HG03159 (cell line): ENCODE results near the gene DGKE.

ENCODE experiments used
- ATAC-seq: cut with Tn5 transposase; IDR thresholded peaks from one replicate; pipeline ENCODE4 v1.9.1; 2021; ENCODE audit warnings: mild to moderate bottlenecking, moderate library complexity; ENCODE audit not compliant: unreplicated experiment

Gene DGKE

DNA sequence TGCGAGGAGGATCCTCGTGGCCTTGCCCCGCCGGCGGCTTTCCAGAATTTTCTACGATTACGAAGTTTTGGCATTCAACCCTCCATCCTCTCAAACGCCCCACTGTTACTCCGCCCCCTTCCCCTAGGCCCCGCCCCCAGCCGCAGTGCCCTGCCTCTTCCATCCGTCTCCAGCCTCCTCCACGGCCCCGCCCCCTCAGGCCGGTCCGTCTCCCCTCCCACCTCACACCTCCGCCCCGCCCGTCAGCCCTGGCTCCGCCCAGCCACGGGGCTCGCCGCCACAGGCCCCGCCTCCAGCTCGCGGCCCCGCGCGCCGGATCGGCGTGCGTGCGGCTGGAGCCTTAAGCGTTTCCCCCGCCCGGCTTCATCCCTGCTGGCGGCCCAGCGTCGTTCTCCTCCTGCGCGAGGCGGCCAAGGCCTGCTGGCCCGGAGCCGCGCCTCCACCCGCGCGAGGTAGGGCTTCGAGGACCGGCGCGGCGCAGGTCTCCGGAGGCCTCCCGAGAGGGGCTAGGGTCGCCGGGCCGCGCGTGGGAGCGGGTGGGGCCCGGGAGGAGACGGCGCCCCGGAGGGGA is at the start of gene DGKE, which contains the start of gene C17orf67:
TSS of gene DGKE (plus strand) at position 343 of the 571 bp plus-strand sequence. CDS start 645 bp downstream, outside the sequence.
TSS of gene C17orf67 (minus strand) at position 112 of the 571 bp plus-strand sequence. CDS start 18,110 bp downstream, outside the sequence.
- ATAC-seq = peak; percentile 77

DNA sequence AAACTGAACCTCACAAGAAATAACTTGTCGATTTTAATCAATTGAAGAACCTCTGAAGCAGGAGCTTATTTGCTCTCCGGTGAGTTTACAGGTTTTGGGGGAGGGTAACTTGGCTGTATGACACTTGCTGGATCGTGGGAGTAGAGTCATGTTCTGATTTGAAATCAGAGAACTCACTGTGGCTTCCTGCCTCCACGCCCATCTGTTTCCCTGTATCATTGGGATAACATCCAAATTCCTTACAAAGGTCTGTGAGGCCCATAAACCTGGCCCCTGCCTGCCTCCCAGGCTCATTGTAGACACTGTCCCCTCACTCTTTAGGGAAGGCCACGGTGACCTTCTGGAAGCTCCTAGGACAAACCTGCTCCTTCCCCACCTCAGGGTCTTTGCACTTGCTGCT is 48.5 kb upstream of the DGKE start:
- ATAC-seq = no peak

DNA sequence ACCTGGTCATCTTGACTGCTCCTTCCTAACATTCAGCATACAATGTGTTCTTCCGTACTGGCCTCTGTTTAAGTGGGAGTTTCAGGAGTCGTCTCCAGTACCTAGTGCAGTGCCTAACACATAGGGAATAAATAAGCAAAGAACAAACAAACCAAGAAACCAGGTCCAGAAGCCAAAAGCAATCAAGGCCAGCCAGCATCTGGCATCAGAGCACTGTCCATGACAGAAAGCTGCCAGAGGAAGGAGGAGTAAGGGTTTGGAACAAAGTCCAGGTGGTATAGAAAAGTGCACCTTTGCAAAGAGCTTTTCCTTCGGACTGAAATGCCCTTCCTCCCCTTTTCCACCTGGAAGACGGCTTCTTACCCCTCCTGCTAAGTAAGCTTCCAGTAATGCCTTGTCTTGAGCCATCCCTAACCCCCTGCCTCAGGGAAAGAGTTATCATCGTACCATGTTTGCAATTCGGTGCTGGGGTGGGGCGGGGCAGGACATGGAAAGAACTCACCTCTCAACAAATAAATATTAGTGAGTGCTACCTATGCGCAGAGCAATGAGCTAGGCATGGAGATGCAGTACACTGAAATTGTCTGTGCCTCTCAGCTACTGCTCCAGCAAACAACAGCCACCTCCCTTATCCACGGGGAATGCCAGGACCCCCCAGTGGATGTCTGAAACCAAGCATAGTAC is 47.8 kb upstream of the DGKE start:
- no peak for ATAC-seq

DNA sequence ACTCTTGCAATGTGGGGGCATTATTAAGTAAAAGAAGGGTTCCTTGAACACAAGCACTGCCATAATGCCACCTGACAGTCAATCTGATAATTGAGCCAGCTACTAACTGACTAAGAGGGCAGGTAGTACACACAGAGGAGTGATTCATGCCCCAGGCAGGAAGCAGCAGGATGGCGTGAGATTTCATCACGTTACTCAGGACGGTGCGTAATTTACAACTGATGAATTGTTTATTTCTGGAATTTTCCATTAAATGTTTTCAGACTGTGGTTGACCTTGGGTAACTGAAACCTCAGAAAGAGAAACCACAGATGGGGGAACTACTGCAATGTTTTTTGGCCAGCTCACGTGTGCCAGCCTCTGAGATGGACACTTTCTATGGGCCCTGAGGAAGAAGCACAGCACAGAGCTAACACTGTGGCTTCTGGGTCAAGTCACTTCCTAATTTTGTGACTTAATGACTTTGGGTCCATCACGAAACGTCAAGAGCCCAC is 46.9 kb upstream of the DGKE start:
- ATAC-seq = peak; percentile 73

DNA sequence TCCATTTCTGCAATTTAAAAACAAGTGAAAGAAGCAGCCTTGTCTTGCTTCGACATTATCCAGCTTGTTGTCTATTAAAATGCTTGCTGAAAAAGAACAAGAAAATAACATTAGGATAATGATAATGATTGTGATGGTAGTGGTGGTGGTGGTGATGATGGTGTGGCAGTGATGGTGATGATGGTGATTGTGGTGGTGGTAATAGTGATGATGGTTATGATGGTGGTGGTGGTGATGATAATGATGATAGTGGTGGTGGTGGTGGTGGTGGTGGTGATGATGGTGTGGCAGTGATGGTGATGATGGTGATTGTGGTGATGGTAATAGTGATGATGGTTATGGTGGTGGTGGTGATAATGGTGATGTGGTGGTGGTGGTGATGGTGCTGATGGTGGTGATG is 41.7 kb upstream of the DGKE start:
- ATAC-seq = no peak

DNA sequence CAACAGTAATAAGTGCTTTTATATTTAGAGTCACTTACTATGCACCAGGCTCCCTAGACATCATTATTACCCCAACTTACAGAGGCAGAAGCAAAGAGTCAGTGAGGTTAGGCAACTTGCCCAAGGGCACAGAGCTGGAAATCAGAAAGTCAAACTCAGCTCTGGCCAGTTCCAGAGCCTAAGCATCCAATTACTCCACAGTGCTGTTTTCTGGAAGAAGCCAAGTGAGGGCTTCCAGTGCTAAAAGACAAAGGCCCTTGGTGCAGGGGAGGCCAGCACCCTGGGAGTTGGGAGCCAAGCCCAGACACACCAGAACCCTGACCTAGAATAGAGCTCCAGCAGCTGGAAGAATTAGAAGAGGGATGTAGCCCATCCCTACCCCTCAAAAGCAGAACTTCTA is 40.4 kb upstream of the DGKE start:
- no peak for ATAC-seq

DNA sequence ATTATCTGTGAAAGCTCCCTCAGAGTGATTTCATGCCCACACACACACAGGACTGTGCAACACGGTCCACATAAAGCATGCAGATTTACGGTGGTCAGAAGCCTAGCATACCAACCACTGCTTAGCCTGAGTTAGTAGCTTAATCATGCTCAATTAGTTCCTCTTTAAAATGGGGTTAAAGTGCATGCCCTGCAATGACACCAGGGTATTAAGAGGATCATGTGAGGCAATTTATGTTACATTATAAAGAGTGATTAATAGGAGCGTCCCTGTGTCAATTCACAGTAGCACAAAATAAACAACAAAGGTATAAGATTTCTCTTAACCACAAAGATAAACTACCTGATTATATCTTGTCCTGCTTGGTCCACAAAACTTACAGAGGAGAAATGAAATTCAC is 40.0 kb upstream of the DGKE start:
- no peak for ATAC-seq

DNA sequence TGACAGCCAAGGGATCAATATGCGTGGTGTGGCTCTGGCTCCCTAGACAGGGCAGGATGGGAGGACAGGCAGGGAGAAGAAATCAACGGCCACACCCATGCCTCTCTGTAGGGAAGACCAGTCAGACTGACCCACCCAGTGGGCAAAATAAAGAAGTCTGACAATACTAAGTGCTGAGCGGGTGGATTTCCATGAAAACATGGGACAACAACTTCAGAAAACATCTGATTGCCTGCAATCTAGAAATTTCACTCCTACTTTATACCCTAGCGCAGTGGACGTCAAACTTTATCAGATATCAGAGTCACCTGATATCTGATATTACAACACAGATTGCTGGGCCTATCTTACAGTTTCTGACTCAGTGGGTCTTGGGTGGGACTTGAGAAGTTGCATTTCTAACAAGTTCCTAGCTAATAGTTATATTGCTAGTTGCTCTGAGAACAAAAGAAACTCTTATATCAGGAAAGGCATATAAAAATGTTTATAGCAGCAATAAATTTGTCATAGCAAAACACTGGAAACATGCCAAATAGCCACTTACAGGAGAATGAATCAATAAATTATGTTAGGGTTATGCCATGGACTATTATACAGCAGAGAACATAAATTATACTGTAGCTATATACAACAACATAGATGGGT is 38.6 kb upstream of the DGKE start:
- ATAC-seq = no peak

DNA sequence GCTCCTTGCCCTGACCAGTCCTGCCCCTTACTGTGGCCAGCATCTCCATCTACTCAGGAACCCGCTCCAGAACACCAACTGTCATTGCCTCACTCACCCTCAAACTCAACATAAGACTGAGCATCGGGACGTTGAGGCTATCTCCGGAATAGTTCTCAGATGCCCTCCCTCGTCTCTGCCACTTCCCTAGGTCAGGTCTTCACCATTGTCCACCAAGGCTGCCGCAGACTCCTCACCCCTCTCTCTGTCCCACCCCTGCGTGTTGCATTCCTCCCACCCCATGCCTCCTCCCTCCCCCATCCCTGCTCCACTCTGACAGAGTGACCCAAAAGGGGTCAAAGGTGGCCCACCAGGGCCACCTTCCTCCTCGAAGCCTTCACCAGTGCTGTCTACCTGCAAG is 37.4 kb upstream of the DGKE start:
- ATAC-seq = no peak

DNA sequence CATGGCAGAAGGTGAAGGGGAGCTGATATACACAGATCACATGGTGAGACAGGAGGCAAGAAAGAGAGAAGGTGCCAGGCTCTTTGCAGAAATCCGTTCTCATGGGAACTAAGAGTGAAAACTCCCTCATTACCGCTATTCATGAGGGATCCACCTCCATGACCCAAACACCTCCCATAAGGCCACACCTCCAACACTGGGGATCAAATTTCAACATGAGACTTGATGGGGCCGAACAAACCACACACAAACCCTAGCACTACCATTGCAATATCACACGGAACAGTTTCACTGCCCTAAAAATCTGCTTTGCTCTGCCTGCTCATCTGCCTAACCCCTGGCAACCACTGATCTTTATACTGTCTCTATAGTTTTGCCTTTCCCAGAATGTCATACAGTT is 35.0 kb upstream of the DGKE start:
- no peak for ATAC-seq

DNA sequence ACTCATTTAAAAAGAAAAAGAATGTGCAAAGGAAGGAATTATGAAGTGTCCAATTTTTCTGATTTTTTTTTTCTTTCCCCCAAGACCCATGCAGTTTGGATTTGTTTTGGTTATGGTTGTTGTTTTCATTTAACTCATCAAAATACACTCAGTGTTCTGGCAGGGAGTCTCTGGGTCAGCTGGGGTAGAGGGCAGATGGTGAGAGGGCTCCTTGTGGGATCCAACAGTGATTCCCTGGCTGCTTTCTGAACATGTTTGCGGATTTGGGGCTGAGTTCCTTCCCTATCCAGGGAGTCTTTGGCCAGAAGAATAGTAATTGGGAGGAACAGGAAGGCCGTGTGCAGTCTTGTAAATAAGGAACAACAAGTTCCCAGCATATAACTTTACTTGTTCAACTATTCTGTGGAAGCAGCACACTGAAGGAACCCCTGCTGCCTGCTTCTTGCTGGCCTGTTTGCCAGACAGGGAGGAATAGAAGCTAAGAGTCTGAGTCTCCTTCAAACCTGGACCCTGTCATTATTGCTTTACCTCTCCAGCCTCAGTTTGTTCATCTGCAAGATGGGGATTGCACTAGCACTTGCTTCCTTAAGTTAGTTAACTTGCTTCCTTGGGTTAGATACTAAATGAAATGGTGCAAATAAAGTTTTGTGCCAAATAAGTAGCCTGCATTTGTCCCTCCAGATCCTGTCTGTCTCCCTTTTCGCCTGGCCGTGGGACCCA is 32.3 kb upstream of the DGKE start:
- ATAC-seq = no peak

DNA sequence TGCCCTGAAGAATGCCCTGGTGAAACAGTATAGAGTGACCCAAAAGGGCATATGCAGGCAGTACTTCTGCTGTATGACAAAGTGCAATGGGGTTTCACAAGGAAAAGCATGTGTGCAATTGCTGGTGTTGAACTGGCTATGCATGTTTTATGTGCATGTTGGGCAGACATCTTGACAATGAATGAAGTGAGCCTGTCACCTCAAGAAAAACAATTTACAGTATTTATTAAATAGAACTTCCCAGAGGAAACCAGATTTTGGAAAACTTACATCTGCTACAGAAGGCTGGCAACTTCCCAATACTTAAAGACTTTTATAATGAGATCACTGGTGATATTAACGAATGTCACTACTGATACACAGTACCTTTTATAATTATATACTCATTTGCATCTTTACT is 30.9 kb upstream of the DGKE start:
- ATAC-seq = no peak

DNA sequence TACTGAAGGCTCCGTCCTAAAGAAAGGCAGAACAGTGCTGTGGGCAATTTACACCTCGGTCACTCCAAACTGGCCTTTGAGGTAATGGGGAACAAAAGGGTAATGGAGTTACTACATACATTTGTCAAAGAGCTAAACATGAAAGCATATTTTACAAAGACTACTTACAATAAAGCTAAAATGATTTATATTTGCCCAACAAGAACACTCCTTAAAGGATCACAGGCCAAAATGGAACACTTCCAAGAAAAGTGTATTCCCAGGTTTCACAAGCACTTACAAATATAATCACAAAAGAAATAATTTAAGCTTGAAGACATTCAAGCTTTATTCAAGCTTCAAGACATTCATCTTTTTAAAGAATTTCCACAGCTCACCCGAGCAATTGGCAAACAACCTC is 29.5 kb upstream of the DGKE start:
- ATAC-seq = no peak

DNA sequence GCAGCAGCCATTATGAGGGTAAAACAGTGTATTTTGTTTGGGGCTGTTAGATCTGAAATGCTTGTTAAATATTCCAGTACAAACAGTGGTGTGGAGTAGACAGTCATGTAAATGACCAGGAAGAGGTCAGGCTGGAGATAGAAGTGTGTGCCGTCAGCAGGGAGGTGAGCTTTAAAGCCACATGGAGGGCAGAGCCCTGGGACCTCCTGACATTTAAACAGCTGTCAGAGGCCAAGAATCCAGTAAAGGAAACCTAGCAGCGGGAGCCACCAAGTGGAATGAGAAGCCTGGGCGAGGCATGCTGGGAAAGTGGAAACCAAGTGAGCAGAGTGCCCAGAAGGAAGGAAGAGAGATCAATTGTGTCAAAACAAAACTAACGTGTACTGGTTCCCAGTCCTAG is 27.0 kb upstream of the DGKE start:
- no peak for ATAC-seq

DNA sequence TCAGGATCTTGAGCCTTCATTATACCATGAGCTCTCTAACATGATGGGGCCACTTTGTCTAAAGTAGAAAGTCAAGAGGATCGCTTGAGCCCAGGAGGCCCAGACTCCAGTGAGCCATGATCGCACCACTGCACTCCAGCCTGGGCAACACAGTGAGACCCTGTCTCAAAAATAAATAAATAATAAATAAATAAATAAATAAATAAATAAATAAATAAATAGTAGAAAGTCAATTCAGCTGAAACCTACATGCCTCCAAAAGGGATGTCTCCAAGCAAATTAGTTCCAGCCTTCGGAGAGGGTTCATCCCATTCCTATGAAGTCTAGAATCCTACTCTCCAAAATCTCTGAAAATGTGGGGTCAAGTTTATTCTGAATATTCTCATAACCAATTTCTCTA is 26.2 kb upstream of the DGKE start:
- ATAC-seq = no peak

DNA sequence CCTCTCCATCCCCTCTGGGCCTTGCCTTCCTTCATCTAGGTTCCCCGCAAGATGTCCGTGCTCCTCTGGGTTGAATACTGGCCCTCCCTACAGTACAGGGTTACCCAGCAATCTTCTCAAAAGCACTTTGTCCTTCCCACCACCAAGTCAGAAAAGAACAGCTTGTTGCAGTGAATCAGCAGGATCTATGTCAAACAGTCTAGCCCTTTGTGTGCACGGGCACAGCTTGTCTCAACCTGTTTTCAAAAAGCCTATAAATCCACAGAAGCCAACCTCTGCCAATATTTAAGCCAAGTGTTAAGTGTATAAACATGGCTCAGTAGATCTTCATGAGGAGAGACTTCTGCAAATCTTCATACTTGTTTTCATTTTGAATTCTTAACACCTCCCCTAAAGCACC is 25.4 kb upstream of the DGKE start:
- ATAC-seq = no peak

DNA sequence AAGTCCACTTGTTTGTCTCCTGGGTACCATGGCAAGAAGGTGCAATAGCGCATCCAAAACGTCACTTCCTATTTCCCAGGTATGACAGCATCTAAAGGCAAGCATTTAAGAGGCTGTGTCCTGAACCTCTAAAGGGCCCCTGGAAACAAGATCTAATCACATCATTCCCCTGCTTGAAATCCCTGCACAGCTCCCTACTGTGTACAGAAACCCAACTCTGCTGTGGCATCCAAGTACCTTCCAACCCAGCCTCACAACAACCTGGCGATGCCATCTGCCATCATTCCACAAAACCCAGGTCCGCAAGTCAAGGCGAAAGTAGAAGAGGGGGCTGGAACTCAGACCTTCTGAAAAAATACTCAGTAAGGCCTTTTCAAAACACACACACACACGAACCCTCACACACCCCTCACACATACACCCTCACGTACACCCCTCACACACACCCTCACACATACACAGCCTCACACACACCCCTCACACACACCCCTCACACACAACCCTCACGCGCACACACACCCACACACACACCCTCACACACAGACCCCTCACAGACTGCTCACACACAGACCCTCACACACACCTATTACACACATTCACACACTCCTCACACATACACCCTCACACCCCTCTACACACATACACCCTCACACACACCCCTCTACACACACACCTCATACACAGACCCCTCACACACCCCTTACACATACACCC is 24.7 kb upstream of the DGKE start:
- ATAC-seq = no peak

DNA sequence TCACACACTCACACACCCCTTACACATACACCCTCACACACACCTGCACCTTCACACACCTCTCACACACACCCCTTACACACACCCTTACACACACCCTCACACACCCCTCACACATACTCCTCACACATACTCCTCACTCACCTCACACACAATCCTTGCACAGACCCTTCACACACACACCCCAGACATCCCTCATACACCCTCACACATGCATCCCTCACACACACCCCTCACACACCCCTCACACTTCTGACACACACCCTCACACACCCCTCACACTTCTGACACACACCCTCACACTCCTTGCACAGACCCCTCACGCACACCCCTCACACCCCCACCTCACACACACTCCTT is 24.2 kb upstream of the DGKE start:
- no peak for ATAC-seq

DNA sequence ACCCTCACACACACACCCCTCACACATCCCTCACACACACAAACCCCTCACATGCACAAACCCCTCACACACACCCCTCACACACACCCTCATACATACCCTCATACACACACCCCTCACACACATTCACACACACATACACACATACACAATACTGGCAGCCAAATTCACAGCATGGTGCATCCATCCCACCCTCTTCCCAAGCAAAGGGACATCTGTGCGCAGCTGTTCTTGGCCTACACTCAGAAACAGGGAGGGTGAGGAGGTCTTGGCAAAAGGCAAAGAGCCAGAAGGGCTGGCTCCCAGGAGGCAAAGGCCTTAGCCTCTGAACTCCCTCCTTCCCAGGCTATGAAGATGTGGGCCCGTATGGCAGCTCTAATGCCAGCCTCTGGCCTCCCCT is 23.6 kb upstream of the DGKE start:
- ATAC-seq = no peak

DNA sequence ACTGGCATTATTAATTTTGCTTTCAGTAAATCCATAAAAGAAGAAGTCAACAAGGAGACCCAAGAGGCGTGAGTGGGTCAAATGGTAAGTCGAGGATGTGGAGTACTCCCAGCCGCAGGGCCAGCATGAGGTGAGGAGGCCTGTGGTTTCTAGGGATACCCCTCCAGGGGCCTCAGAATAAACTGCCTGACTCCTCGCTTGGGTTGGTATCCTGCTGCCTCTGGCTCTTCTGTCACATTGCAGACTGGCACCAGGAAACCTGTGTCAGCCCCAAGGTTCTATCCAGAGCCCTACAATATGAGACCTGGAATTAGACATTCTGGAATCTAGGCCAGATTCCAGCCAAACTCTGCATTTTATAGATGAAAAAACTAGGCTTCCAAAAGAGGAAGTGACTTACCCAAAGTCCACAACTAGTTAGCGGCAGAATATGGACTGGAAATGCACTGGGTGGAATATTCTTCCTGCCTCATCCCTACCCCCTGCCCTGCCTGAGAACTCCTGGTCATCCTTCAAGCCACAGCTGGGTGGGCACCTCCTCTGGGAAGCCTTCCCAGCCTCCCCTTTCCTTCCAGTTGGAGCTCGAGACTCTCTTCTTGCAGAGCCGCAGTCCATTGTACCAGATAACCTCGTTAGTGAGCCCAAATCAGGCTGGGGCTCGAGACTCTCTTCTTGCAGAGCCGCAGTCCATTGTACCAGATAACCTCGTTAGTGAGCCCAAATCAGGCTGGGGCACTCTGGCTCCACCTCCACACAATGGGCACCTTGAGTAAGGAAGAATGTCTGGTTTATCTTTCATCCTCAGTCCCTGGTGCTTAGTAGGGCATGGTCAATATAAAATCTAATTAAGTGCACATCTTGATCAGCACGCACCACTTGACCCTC is 22.8 kb upstream of the DGKE start:
- ATAC-seq = no peak
